GM13977 (cell line): ENCODE measurements around the gene DNAJC6.

Source experiments
- DNase-seq: peaks from one replicate; pipeline ENCODE4 v3.0.0; 2012; ENCODE audit warnings: low spot score
- CTCF ChIP-seq: IDR thresholded peaks from 2 replicates; pipeline ENCODE4 v1.5.1; 2012; ENCODE audit warnings: mild to moderate bottlenecking, control low read depth; ENCODE audit not compliant: insufficient read depth; ENCODE audit errors: extremely low read depth, missing control alignments
- in situ Hi-C: fragments of 300-500 bp; cut with MboI; formaldehyde crosslinking; loops from one replicate; pipeline ENCODE4 v1.12.0; 2022; ENCODE audit warnings: low sequenced_read_pairs, low pct_unique_long_range_greater_than_20kb, mixed read lengths, inconsistent platforms; ENCODE audit not compliant: unreplicated experiment

DNAJC6 gene

GRCh38 chr1:65362545-65362944, 53.2 kb downstream of the DNAJC6 start:
- in situ Hi-C loops = no loop called here
- no peak for TF ChIP-seq CTCF
- DNase-seq = no peak

- DNase-seq = no peak
- TF ChIP-seq CTCF = no peak
- in situ Hi-C loops = no loop called here
Measured at GRCh38 chr1:65363484-65363883, 54.1 kb downstream of the DNAJC6 start.

- in situ Hi-C loops = no loop called here
- TF ChIP-seq CTCF = no peak
- DNase-seq = no peak
Measured at GRCh38 chr1:65368403-65368802, 59.1 kb downstream of the DNAJC6 start.

GRCh38 chr1:65371544-65371943, 62.2 kb downstream of the DNAJC6 start:
- TF ChIP-seq CTCF = no peak
- no peak for DNase-seq
- in situ Hi-C loops = no loop called here

- no peak for DNase-seq
- no peak for TF ChIP-seq CTCF
- in situ Hi-C loops = no loop called here
Measured at GRCh38 chr1:65372557-65372956, 63.2 kb downstream of the DNAJC6 start.

GRCh38 chr1:65377496-65378246, 68.3 kb downstream of the DNAJC6 start:
- no peak for DNase-seq
- in situ Hi-C loops = no loop called here
- TF ChIP-seq CTCF = no peak
